NT2/D1 (cell line): ENCODE measurements around the gene SEPTIN12.

ENCODE experiments used
- SUZ12 ChIP-seq: IDR thresholded peaks from 2 replicates; pipeline ENCODE4 v1.6.1; 2011; ENCODE audit not compliant: insufficient read length, insufficient read depth; ENCODE audit errors: extremely low read depth
- YY1 ChIP-seq: IDR thresholded peaks from 2 replicates; pipeline ENCODE4 v1.6.1; 2011; ENCODE audit not compliant: insufficient read length, insufficient read depth
- ZNF274 ChIP-seq: IDR thresholded peaks from 2 replicates; pipeline ENCODE4 v1.6.1; 2011; ENCODE audit warnings: mild to moderate bottlenecking, low read depth, low read length

- no peak for TF ChIP-seq YY1
- TF ChIP-seq SUZ12, result no peak
- TF ChIP-seq ZNF274, result no peak
These were observed 4.2 kb downstream of the SEPTIN12 start for GRCh38 chr16:4783951-4784336.
